OCI-LY7 (cell line): ENCODE results near the gene KAZN.

Source experiments
- EZH2phosphoT487 ChIP-seq: fragments of 200-600 bp; sonication (generic); IDR thresholded peaks from 2 replicates; pipeline ENCODE4 v1.6.1; 2018; ENCODE audit warnings: low read depth, borderline replicate concordance, mild to moderate bottlenecking, mixed run types, antibody characterized with exemption, low read length, moderate library complexity, mixed read lengths
- TF ChIP-seq, protein P1 (sequence below): fragments of 200-600 bp; sonication (generic); conservative IDR thresholded peaks from 2 replicates; pipeline ENCODE4 v1.5.1; 2014; ENCODE audit warnings: mild to moderate bottlenecking, antibody characterized with exemption, low read length, moderate library complexity, mixed read lengths

DNA sequence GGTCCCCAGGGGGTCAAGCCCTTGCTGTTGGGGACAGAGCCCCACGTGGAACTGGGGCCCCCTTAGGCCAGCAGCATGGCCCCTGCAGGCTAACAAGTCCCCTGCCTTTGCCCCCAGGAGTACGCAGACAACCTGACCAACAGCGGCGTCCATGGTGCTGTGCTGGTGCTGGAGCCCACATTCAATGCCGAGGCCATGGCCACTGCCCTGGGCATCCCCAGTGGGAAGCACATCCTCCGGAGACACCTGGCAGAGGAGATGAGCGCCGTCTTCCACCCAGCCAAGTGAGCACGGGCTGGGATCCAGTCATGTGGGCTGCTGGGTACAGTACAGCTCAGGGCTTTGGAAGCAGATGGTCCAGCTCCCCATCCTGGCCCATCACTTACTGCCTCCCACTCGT is 505.4 kb downstream of the KAZN start:
- TF ChIP-seq, protein P1, sequence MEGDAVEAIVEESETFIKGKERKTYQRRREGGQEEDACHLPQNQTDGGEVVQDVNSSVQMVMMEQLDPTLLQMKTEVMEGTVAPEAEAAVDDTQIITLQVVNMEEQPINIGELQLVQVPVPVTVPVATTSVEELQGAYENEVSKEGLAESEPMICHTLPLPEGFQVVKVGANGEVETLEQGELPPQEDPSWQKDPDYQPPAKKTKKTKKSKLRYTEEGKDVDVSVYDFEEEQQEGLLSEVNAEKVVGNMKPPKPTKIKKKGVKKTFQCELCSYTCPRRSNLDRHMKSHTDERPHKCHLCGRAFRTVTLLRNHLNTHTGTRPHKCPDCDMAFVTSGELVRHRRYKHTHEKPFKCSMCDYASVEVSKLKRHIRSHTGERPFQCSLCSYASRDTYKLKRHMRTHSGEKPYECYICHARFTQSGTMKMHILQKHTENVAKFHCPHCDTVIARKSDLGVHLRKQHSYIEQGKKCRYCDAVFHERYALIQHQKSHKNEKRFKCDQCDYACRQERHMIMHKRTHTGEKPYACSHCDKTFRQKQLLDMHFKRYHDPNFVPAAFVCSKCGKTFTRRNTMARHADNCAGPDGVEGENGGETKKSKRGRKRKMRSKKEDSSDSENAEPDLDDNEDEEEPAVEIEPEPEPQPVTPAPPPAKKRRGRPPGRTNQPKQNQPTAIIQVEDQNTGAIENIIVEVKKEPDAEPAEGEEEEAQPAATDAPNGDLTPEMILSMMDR: no peak
- no peak for TF ChIP-seq EZH2phosphoT487
